SK-N-SH (cell line): ENCODE data around the gene KRT16.

Source experiments
- CHD2 ChIP-seq: fragments of 150-350 bp; IDR thresholded peaks from 2 replicates; pipeline ENCODE4 v1.6.1; 2018; ENCODE audit warnings: low read length; ENCODE audit not compliant: partially characterized antibody
- CTCF ChIP-seq: fragments of 200-600 bp; sonication (generic); IDR thresholded peaks from 2 replicates; pipeline ENCODE4 v1.6.1; 2017; ENCODE audit warnings: antibody characterized with exemption, mild to moderate bottlenecking, moderate library complexity
- EP300 ChIP-seq, 2 experiments: IDR thresholded peaks; 2 replicates each; pipeline versions ENCODE4 v1.4.0 to v1.6.1; 2012; ENCODE audit warnings: borderline replicate concordance in 1 of 2, low read depth in 1 of 2, low read length in 1 of 2
- MAX ChIP-seq: IDR thresholded peaks from 2 replicates; pipeline ENCODE4 v1.4.0; 2012; ENCODE audit warnings: low read depth
- MXI1 ChIP-seq: IDR thresholded peaks from 2 replicates; pipeline ENCODE4 v1.6.1; 2012; ENCODE audit warnings: mild to moderate bottlenecking, low read depth, low read length, improper control_type of control experiment
- NFIC ChIP-seq: IDR thresholded peaks from 2 replicates; pipeline ENCODE4 v1.4.0; 2012; ENCODE audit warnings: borderline replicate concordance
- NRF1 ChIP-seq: IDR thresholded peaks from 2 replicates; pipeline ENCODE4 v1.6.1; 2012; ENCODE audit warnings: low read depth, mild to moderate bottlenecking, low read length
- POLR2AphosphoS5 ChIP-seq: IDR thresholded peaks from 2 replicates; pipeline ENCODE4 v1.6.1; 2012; ENCODE audit warnings: low read depth, low read length
- RAD21 ChIP-seq: IDR thresholded peaks from 2 replicates; pipeline ENCODE4 v1.6.1; 2012; ENCODE audit warnings: mild to moderate bottlenecking, low read length
- RFX5 ChIP-seq: IDR thresholded peaks from 2 replicates; pipeline ENCODE4 v1.6.1; 2012; ENCODE audit warnings: mild to moderate bottlenecking, improper control_type of control experiment, low read length
- SIN3A ChIP-seq: IDR thresholded peaks from 2 replicates; pipeline ENCODE4 v1.6.1; 2012; ENCODE audit warnings: low read depth, mild to moderate bottlenecking, low read length, moderate library complexity, borderline replicate concordance
- SMC3 ChIP-seq: IDR thresholded peaks from 2 replicates; pipeline ENCODE4 v1.6.1; 2012; ENCODE audit warnings: low read depth, low read length, improper control_type of control experiment
- YY1 ChIP-seq: IDR thresholded peaks from 2 replicates; pipeline ENCODE4 v1.4.0; 2012; ENCODE audit warnings: low read depth, mild to moderate bottlenecking
- TF ChIP-seq, protein P1 (sequence below): IDR thresholded peaks from 2 replicates; pipeline ENCODE4 v1.4.0; 2012; ENCODE audit warnings: low read depth, borderline replicate concordance

DNA sequence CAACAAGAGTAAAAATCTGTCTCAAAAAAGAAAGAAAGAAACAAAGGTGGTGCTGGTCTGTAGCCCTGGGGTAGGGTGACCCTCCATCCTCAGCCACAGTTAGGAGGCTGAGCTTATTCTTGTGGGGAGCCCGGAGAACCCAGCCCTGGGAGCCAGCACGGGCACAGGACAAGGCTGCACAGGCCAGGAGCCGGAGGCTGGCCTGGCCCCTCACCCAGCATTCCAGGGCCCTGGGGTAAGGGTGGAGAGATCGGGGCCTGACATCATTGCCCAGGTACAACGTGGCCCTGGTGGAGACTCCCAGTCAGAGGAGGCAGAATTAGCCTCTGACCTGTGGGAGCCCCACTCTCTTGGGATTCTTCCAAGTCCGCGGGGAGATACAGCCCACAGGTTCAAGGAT, 22.1 kb upstream of the KRT16 start:
- no peak for TF ChIP-seq CTCF
- no peak for TF ChIP-seq RAD21
- no peak for TF ChIP-seq NRF1
- no peak for TF ChIP-seq EP300 (IDR thresholded peaks at IDR 0.05; ENCODE audit: borderline replicate concordance in 1 of 2, low read depth in 1 of 2, low read length in 1 of 2)
- TF ChIP-seq CHD2, result no peak
- TF ChIP-seq, protein P1, sequence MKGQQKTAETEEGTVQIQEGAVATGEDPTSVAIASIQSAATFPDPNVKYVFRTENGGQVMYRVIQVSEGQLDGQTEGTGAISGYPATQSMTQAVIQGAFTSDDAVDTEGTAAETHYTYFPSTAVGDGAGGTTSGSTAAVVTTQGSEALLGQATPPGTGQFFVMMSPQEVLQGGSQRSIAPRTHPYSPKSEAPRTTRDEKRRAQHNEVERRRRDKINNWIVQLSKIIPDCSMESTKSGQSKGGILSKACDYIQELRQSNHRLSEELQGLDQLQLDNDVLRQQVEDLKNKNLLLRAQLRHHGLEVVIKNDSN, result no peak
- no peak for TF ChIP-seq MAX
- TF ChIP-seq SIN3A, result no peak
- no peak for TF ChIP-seq NFIC
- TF ChIP-seq POLR2AphosphoS5, result no peak
- TF ChIP-seq YY1, result no peak
- no peak for TF ChIP-seq MXI1
- no peak for TF ChIP-seq SMC3
- TF ChIP-seq RFX5, result no peak
